Activated CD4-positive, alpha-beta T cell treated with anti-CD3 and anti-CD28 coated beads for 36 hours (primary cell): ENCODE measurements around the gene CCNE1. TPM values are rescaled to one million over a fixed set of nuclear protein-coding genes. Genes with fewer than 3 reads are reported as not detected.
A peak's percentile ranks its signal among the peaks of the same experiment; 100 is the strongest.

Experiments used
- ATAC-seq: fragments of 200-7000 bp; cut with Tn5 transposase; one replicate; pipeline ENCODE4 v1.10.0; 2021; ENCODE audit warnings: mild to moderate bottlenecking, moderate library complexity
- CTCF ChIA-PET: fragments of 350-600 bp; sonication (Branson Sonifier 250); formaldehyde crosslinking; loops from one replicate; lab custom pipeline; 2021; ENCODE audit warnings: antibody characterized with exemption; lab: Charles Lee
- POLR2A ChIA-PET: fragments of 350-600 bp; sonication (Branson Sonifier 250); formaldehyde crosslinking; loops from one replicate; lab custom pipeline; 2021; ENCODE audit warnings: antibody characterized with exemption, inconsistent platforms; lab: Charles Lee
- DNase-seq: peaks from one replicate; pipeline ENCODE4 v3.0.0-alpha.2; 2020
- H3K27ac Mint-ChIP-seq: one replicate; pipeline ENCODE4 v1.8.0; 2021; ENCODE audit warnings: mixed read lengths
- H3K27me3 Mint-ChIP-seq: one replicate; pipeline ENCODE4 v1.8.0; 2021; ENCODE audit warnings: mixed read lengths
- H3K36me3 Mint-ChIP-seq: one replicate; pipeline ENCODE4 v1.8.0; 2021; ENCODE audit warnings: low read depth, mixed read lengths
- H3K4me1 Mint-ChIP-seq: one replicate; pipeline ENCODE4 v1.8.0; 2021; ENCODE audit warnings: mixed read lengths
- H3K4me3 Mint-ChIP-seq: one replicate; pipeline ENCODE4 v1.8.0; 2021; ENCODE audit warnings: mild to moderate bottlenecking, moderate library complexity, mixed read lengths
- H3K9me3 Mint-ChIP-seq: one replicate; pipeline ENCODE4 v1.8.0; 2021; ENCODE audit warnings: low read depth, mixed read lengths
- intact Hi-C, 2 experiments: fragments of 100-400 bp; cut with DNase I in 1 of 2; cut with micrococcal nuclease in 1 of 2; formaldehyde crosslinking; loops; one replicate each; pipeline versions ENCODE4 v1.14.2 to v1.15.1; 2022 to 2024; cut with DNase I, micrococcal nuclease
- total RNA-seq, 2 experiments: library from RNA; stranded (reverse); gene quantifications; one replicate each; pipeline ENCODE4 v1.2.3, GENCODE V29; 2021

The CCNE1 gene
- total RNA-seq, 2 experiments from 2014 or later, result 29.4 to 30.4 TPM

DNA sequence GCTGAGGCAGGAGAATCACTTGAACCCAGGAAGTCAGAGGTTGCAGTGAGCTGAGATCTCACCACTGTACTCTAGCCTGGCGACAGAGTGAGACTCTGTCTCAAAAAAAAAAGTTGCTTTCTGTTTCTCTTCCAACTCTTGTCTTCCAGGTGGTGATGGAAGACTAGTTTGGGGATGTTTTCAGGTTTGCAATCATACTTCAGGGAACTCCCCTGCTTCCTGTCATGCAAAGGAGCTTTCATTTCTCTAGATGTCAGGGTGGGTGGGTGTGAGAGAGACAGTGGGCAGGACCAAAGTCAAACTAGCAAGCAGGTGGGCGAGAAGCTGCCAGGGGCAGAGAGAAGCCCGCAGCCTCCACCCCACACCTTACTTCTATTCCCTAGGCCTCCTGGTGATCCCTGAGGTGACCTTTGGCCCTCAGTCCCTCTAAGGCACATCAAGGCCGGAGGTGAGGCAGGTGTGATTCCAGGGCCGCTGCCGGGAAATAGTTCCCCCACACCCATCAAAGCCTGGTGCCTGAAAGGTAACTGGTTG, 25.7 kb downstream of the CCNE1 start:
- ChIA-PET POLR2A (interaction anchor here (0.6 to 0.8 kb wide), 6 partner anchors 13 to 231 kb away, joined by 3 to 6 read pairs (median 3); partner anchors contain the start of gene POP4), CTCF (interaction anchor here (0.7 to 1.2 kb wide), 4 partner anchors 21 to 164 kb away, joined by 3 to 4 read pairs (median 3); no protein-coding TSS in a partner anchor)
- peak overlapping the region; percentile 51 for H3K4me3 Mint-ChIP-seq
- H3K36me3 Mint-ChIP-seq, result no peaks in the 10 kb centered on the region
- DNase-seq (peak; percentile 76), ATAC-seq (peak; percentile 81)
- H3K9me3 Mint-ChIP-seq, result no peaks in the 10 kb centered on the region
- peak overlapping the region; percentile 99 for H3K27ac Mint-ChIP-seq
- intact Hi-C loops, result loop anchor here (1.0 to 5.0 kb wide), 6 partner anchors 8 to 250 kb away; partner anchors contain the start of genes C19orf12 (in 1 of the 2) and CCNE1 (in 1 of the 2)
- H3K4me1 Mint-ChIP-seq, result peaks cover 52% of the 10 kb centered on the region
- H3K27me3 Mint-ChIP-seq, result no peaks in the 10 kb centered on the region

DNA sequence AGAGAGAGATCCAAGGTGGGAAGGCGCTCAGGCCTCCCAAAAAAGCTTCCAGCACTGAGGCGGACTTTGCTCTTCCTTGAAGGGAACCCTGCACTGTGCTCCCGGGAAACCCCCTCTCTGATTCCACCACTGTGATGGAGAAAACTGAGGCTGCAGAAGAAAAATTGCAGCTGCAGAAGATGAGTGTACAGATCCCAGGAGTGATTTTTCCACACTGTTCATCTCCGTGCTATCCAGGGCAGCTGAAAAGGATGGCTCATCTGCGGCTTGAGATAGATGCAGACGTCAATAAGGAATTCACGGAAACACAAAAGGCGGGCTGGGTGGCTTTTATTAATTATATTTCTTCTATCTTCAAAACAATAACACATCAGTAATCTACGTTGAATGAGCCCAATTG, 26.2 kb downstream of the CCNE1 start:
- ChIA-PET POLR2A (interaction anchor here (0.7 to 0.8 kb wide), 5 partner anchors 24 to 232 kb away, joined by 3 to 4 read pairs (median 3); partner anchors contain the start of gene POP4), CTCF (interaction anchor here (0.8 to 1.2 kb wide), 3 partner anchors 21 to 148 kb away, joined by 3 to 4 read pairs (median 3); no protein-coding TSS in a partner anchor)
- H3K4me3 Mint-ChIP-seq, result no peak overlapping the region
- H3K9me3 Mint-ChIP-seq, result no peaks in the 10 kb centered on the region
- no peaks in the 10 kb centered on the region for H3K36me3 Mint-ChIP-seq
- no peak for DNase-seq
- no peak for ATAC-seq
- H3K4me1 Mint-ChIP-seq, result peaks cover 51% of the 10 kb centered on the region
- intact Hi-C loops, result loop anchor here (1.0 to 5.0 kb wide), 6 partner anchors 7 to 251 kb away; partner anchors contain the start of genes C19orf12 (in 1 of the 2) and CCNE1 (in 1 of the 2)
- H3K27me3 Mint-ChIP-seq, result no peaks in the 10 kb centered on the region
- H3K27ac Mint-ChIP-seq, result peak overlapping the region; percentile 99

DNA sequence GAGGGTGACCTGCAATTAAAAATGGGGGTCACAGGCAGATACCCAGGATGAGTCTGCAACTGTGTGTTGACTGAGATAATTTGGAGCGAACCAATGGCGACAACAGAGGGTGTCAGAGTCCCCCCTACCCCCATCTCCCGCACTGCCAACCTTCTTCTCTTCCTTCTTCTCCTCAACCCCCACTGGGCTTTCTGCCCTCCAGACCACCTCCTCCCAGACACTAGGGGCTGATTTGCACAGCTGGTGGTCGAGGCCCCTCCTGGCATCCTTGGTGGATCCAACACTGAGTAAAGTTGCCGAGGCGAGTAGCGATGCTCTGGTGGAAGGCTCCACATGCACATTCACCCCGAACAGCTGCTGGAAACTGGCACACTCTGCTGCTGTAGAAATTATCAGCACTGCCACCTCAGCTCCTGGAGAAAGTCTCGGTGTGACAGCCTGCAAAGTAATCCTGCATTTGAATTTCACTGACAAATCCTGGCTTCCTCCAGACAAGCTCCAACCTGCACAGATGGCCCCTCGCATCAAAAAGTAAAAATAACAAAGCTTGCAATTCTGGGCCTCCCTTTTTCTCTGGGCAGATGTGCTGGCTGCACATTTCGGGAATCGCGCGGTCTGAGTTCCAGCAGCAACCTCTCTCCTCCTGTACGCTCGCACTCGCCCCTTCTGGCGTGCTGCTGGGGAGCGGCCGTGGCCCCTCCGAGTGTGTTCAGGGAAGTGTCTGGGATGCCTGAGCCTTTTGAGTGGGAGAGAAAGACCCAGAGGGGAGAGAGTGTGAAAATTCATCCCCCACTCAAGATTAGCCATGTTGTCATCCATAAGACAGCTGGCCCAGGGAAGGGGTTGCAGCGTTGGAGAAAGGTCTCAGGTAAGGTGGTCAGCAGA, 28.5 kb downstream of the CCNE1 start:
- Mint-ChIP-seq H3K27ac (no peak overlapping the region), H3K4me3 (no peak overlapping the region), H3K4me1 (peaks cover 35% of the 10 kb centered on the region), H3K36me3 (no peaks in the 10 kb centered on the region), H3K9me3 (no peaks in the 10 kb centered on the region), H3K27me3 (no peaks in the 10 kb centered on the region)
- no peak for DNase-seq
- no peak for ATAC-seq
- ChIA-PET CTCF (interaction anchor here (0.6 to 0.7 kb wide), 2 partner anchors 37 to 231 kb away, joined by 3 to 4 read pairs; no protein-coding TSS in a partner anchor), POLR2A (no interaction called here)
- intact Hi-C loops, result loop anchor here (10.0 kb wide), 2 partner anchors 226 to 626 kb away; partner anchors contain the start of gene UQCRFS1 (in 1 of the 2)

DNA sequence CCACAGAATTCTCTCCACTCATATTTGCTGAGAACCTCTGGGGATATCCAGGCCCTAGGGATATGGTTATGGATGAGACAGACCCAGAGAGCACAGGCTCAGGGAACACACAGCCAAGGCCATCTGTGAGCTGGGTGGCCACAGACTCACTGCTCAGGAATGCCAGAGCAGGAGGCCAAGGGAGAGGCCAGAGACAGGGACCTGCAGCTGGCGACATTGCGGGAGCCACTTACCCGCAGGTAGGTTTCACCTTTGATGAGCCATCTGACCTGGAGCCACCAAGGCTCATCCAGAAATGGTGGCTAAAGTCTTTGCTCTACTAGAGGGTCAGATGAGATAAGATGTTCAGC, 29.4 kb downstream of the CCNE1 start:
- Mint-ChIP-seq H3K9me3 (no peaks in the 10 kb centered on the region), H3K4me3 (no peak overlapping the region), H3K27me3 (no peaks in the 10 kb centered on the region), H3K36me3 (no peaks in the 10 kb centered on the region), H3K27ac (no peak overlapping the region), H3K4me1 (peaks cover 35% of the 10 kb centered on the region)
- no peak for DNase-seq
- no peak for ATAC-seq
- intact Hi-C loops, result loop anchor here (10.0 kb wide), 2 partner anchors 226 to 626 kb away; partner anchors contain the start of gene UQCRFS1 (in 1 of the 2)
- POLR2A ChIA-PET, result no interaction called here
- CTCF ChIA-PET, result interaction anchor here (1.0 kb wide), 1 partner anchor 125 kb away, joined by 4 read pairs; no protein-coding TSS in a partner anchor

DNA sequence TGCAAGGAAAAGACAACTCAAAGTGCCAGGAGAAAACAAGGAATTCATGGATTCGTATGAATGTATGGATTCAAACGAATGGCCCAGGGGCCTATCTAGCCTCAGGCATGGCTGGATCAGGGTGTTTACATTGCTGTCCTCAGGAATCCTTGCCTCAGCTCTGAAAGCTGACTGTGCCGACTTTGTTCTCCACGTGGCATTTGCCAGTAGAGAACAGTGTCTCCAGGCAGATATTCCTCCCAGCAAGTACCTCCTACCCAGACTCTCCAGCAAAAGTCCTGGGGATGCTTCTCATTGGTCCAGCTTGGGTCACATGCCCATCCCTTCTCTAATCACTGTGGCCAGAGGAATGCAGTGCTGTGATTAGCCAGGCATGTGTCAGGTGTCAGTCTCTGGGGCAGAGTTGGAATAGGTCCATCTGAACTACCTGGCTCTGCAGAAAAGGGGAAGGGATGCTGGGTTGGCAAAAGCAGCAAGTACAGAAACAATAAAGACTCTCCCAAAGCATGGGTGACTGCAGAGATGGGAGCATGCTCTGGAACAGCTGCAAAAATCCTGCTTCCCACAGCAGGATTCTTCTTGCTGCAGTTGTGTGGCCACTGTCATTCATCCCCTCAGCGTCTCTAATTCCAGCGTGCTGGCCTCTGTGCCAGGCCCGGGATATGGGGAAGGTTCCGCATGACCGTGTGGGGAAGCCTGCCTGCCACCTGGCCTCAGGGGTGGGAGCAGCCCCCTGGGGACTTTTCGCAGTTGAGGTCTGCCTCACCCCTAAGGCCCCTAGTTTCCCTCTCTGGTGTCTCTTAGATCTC, 30.0 kb downstream of the CCNE1 start:
- peak; percentile 30 for DNase-seq
- H3K4me1 Mint-ChIP-seq, result peaks cover 29% of the 10 kb centered on the region
- ATAC-seq, result no peak
- no peak overlapping the region for H3K4me3 Mint-ChIP-seq
- no peaks in the 10 kb centered on the region for H3K36me3 Mint-ChIP-seq
- no peaks in the 10 kb centered on the region for H3K9me3 Mint-ChIP-seq
- intact Hi-C loops, result loop anchor here (10.0 kb wide), 2 partner anchors 227 to 627 kb away; partner anchors contain the start of gene UQCRFS1 (in 1 of the 2)
- CTCF ChIA-PET, result interaction anchor here (1.0 kb wide), 1 partner anchor 125 kb away, joined by 4 read pairs; no protein-coding TSS in a partner anchor
- no peak overlapping the region for H3K27ac Mint-ChIP-seq
- POLR2A ChIA-PET, result no interaction called here
- H3K27me3 Mint-ChIP-seq, result no peaks in the 10 kb centered on the region

DNA sequence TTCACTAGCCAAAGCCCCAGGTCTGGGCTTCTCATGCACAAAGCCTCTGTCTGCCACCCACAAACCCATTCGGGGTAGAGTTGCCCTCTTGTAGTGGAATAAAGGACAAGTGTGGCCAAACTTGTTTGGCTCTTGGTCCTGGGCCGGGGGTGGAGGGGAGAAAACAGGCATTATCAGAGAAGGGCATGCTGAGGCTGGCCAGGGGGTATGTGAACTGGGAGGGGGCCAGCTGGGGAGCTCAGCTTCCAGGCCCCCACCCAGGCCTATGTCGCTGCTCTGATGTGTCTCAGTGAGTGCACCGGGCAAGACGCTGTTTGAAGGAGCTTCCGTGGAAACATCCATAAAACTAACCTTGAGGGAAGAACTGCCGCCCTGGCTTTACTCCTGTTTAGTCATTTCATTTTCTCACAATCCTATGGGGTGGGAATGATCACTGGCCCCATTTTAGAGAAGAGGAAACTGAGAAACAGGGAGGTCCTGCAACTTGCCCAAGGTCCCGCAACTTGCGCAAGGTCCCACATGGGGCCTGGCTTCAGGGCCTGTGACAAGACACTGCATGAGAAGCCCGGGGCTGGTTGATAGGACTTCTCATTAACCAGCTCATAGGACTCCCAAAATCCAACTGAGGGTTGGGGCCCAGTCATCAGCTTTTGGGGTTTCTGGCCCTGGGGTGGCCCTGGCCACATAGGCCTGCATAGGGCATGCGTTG, 30.8 kb downstream of the CCNE1 start:
- POLR2A ChIA-PET, result interaction anchor here (0.5 to 0.6 kb wide), 2 partner anchors 18 to 27 kb away, joined by 3 to 4 read pairs; no protein-coding TSS in a partner anchor
- H3K36me3 Mint-ChIP-seq, result no peaks in the 10 kb centered on the region
- no peaks in the 10 kb centered on the region for H3K9me3 Mint-ChIP-seq
- H3K27me3 Mint-ChIP-seq, result no peaks in the 10 kb centered on the region
- H3K27ac Mint-ChIP-seq, result no peak overlapping the region
- DNase-seq, result no peak
- intact Hi-C loops, result loop anchor here (10.0 kb wide), 2 partner anchors 228 to 628 kb away; partner anchors contain the start of gene UQCRFS1 (in 1 of the 2)
- no peak for ATAC-seq
- H3K4me1 Mint-ChIP-seq, result peaks cover 20% of the 10 kb centered on the region
- CTCF ChIA-PET, result interaction anchor here (0.7 kb wide), 1 partner anchor 171 kb away, joined by 3 read pairs; no protein-coding TSS in a partner anchor
- H3K4me3 Mint-ChIP-seq, result no peak overlapping the region

DNA sequence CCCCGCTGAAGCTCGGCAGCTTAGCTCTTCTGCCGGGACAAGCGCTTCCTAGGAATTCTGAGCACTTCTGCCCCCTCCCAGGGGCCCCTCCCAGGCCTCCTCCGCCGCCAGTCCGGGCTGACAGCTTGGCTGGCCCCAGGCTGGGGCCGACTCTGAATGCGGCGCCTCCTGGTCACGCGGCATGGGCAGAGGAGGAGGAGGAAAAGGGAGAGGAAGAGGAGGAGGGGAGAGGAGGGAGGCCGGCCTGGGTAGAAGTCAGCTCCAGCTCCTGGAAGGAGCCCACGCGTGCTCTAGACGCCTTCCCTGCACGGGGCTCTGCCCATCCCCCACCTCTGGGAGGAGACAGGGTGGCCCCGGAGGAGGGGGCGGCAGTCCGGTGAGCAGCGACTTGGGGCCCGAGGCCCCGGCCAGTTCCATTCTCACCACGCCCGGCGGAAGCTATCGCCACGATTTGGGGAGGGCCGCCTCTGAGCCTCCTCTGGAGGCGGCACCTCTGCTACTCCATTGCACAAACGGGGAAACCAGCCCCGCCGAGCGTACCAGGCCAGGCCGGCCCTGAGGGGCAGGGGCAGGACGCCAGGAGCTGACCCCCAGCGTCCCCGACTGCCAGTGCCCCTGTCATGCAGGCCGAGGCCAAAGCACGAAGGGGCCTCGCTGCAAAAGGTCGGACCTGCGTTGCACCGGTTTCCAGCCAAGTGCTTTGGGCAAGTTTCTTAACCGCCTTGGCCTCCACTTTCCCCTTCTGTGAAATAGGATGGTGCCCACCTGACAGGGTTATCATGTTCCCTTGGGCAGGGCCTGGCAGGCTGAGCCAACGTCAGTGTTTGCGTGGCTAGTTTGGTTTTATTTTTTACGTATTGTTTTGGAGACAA, 31.6 kb downstream of the CCNE1 start:
- ChIA-PET CTCF (interaction anchor here (0.7 kb wide), 1 partner anchor 171 kb away, joined by 3 read pairs; no protein-coding TSS in a partner anchor), POLR2A (interaction anchor here (0.6 kb wide), 1 partner anchor 17 kb away, joined by 3 read pairs; no protein-coding TSS in a partner anchor)
- H3K27me3 Mint-ChIP-seq, result no peaks in the 10 kb centered on the region
- H3K27ac Mint-ChIP-seq, result no peak overlapping the region
- DNase-seq (peak; percentile 25), ATAC-seq (no peak)
- H3K4me3 Mint-ChIP-seq, result peak overlapping the region; percentile 53
- intact Hi-C loops, result loop anchor here (1.0 to 10.0 kb wide), 6 partner anchors 32 to 629 kb away; partner anchors contain the start of genes CCNE1 (in 2 of the 2), C19orf12 (in 1 of the 2), PLEKHF1 (in 1 of the 2) and UQCRFS1 (in 1 of the 2)
- peaks cover 13% of the 10 kb centered on the region for H3K4me1 Mint-ChIP-seq
- no peaks in the 10 kb centered on the region for H3K36me3 Mint-ChIP-seq
- H3K9me3 Mint-ChIP-seq, result no peaks in the 10 kb centered on the region

DNA sequence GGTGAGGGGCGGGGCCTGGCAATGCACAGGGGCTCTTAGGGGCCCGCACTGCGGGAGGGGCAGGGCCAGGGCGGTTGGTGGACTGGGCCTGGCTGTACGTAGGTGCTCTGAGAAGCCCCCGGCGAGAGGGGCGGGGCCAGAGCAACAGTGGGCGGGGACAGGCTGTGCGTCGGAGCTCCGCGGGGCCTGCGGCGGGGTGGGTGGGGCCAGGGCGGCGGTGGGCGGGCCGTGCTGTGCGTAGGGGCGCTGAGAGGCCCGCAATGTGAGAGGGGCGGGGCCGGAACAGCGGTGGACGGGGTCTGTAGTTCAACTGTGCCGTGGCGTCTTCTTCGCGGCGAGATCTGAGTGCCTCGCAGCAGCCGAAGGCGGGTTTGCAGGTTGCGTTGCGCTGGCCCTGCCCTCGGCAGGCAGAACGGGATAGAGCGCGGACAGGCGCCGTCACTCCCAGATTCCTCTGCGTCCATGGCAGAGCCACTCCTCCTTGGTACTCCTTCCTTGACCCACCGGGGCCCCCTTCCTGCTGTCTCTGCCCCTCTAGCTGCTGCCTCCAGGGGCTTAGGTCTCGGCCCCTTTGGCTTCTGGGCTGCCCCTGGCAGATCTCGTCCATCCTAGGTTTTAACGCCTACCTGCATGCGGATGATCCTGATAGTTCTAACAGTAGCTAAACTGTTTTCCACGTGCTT, 33.2 kb downstream of the CCNE1 start:
- ATAC-seq, result peak; percentile 83
- POLR2A ChIA-PET, result interaction anchor here (0.7 kb wide), 1 partner anchor 32 kb away, joined by 3 read pairs; no protein-coding TSS in a partner anchor
- Mint-ChIP-seq H3K4me3 (peak overlapping the region; percentile 83), H3K9me3 (no peaks in the 10 kb centered on the region), H3K27me3 (no peaks in the 10 kb centered on the region), H3K36me3 (no peaks in the 10 kb centered on the region), H3K4me1 (peaks cover 11% of the 10 kb centered on the region), H3K27ac (peak overlapping the region; percentile 83)
- CTCF ChIA-PET, result interaction anchor here (0.8 to 1.6 kb wide), 5 partner anchors 11 to 129 kb away, joined by 3 to 5 read pairs (median 4); no protein-coding TSS in a partner anchor
- intact Hi-C loops, result loop anchor here (1.0 to 10.0 kb wide), 9 partner anchors 8 to 630 kb away; partner anchors contain the start of genes CCNE1 (in 2 of the 2), C19orf12 (in 1 of the 2), PLEKHF1 (in 1 of the 2) and POP4 (in 1 of the 2)
- peak; percentile 99 for DNase-seq
